Naive thymus-derived CD4-positive, alpha-beta T cell (primary cell): ENCODE measurements around the gene NFATC4. TPM values are rescaled to one million over a fixed set of nuclear protein-coding genes. Genes with fewer than 3 reads are reported as not detected.

Experiments
- ATAC-seq: fragments of 150-1000 bp; cut with Tn5 transposase; 2 replicates; pipeline ENCODE4 v1.10.0; 2021; ENCODE audit warnings: mild to moderate bottlenecking, moderate library complexity
- CTCF ChIA-PET: fragments of 350-600 bp; sonication (Branson Sonifier 250); formaldehyde crosslinking; loops from one replicate; lab custom pipeline; 2021; ENCODE audit warnings: antibody characterized with exemption; lab: Charles Lee
- POLR2A ChIA-PET: fragments of 350-600 bp; sonication (Branson Sonifier 250); formaldehyde crosslinking; loops from one replicate; lab custom pipeline; 2021; ENCODE audit warnings: antibody characterized with exemption, inconsistent platforms; lab: Charles Lee
- DNase-seq, 9 donors: peaks; one replicate each; pipeline versions ENCODE4 v3.0.0 to v3.0.0-alpha.2; 2020 to 2022; ENCODE audit warnings: mixed read lengths in 1 of 9
- H3K27ac ChIP-seq: one replicate; pipeline ENCODE4 v1.7.0; 2013; ENCODE audit warnings: mild to moderate bottlenecking, low read depth, low read length, moderate library complexity
- H3K27me3 ChIP-seq, 2 donors: one replicate each; pipeline ENCODE4 v1.7.0; 2013; ENCODE audit warnings: low read length in 2 of 2, mild to moderate bottlenecking in 2 of 2, moderate library complexity in 2 of 2; ENCODE audit not compliant: control insufficient read depth in 2 of 2, insufficient read depth in 2 of 2
- H3K36me3 ChIP-seq, 3 experiments: 1 replicate in 2 of 3; 2 replicates in 1 of 3; pipeline ENCODE4 v1.7.0; 2013; ENCODE audit warnings: low read length in 3 of 3, mild to moderate bottlenecking in 3 of 3, moderate library complexity in 1 of 3; ENCODE audit not compliant: insufficient read depth in 3 of 3, control insufficient read depth in 2 of 3
- H3K4me1 ChIP-seq, 2 donors: one replicate each; pipeline ENCODE4 v1.7.0; 2013; ENCODE audit warnings: low read length in 2 of 2, mild to moderate bottlenecking in 2 of 2, moderate library complexity in 1 of 2; ENCODE audit not compliant: control insufficient read depth in 2 of 2, insufficient read depth in 2 of 2
- H3K4me3 ChIP-seq: 2 replicates; pipeline ENCODE4 v1.7.0; 2013; ENCODE audit warnings: mild to moderate bottlenecking, low read length
- H3K9me3 ChIP-seq, 3 experiments: 1 replicate in 2 of 3; 2 replicates in 1 of 3; pipeline ENCODE4 v1.7.0; 2013; ENCODE audit warnings: low read length in 3 of 3; ENCODE audit not compliant: control insufficient read depth in 2 of 3
- H3K27ac Mint-ChIP-seq, 9 donors: one replicate each; pipeline ENCODE4 v1.8.0; 2020 to 2022; ENCODE audit warnings: mixed read lengths in 9 of 9, mild to moderate bottlenecking in 8 of 9, moderate library complexity in 5 of 9, inconsistent platforms in 2 of 9
- H3K27me3 Mint-ChIP-seq, 5 donors: one replicate each; pipeline ENCODE4 v1.8.0; 2021 to 2022; ENCODE audit warnings: mixed read lengths in 5 of 5, mild to moderate bottlenecking in 1 of 5
- H3K36me3 Mint-ChIP-seq, 5 donors: one replicate each; pipeline ENCODE4 v1.8.0; 2020 to 2022; ENCODE audit warnings: mixed read lengths in 5 of 5, mild to moderate bottlenecking in 3 of 5, inconsistent platforms in 1 of 5
- H3K4me1 Mint-ChIP-seq, 7 donors: one replicate each; pipeline ENCODE4 v1.8.0; 2020 to 2022; ENCODE audit warnings: mixed read lengths in 7 of 7, mild to moderate bottlenecking in 3 of 7, inconsistent platforms in 1 of 7
- H3K4me3 Mint-ChIP-seq, 10 donors: one replicate each; pipeline ENCODE4 v1.8.0; 2020 to 2022; ENCODE audit warnings: mild to moderate bottlenecking in 10 of 10, mixed read lengths in 10 of 10, moderate library complexity in 6 of 10, inconsistent platforms in 2 of 10
- H3K9me3 Mint-ChIP-seq, 11 donors: one replicate each; pipeline ENCODE4 v1.8.0; 2020 to 2022; ENCODE audit warnings: mixed read lengths in 11 of 11, mild to moderate bottlenecking in 4 of 11, inconsistent platforms in 1 of 11, moderate library complexity in 1 of 11
- intact Hi-C, 2 donors: fragments of 100-400 bp; cut with micrococcal nuclease; formaldehyde crosslinking; loops; one replicate each; pipeline ENCODE4 v1.15.1; 2023
- polyA plus RNA-seq, 2 donors: library from polyadenylated mRNA; unstranded; fragments of 300-500 nt; fragmentation: Illumina TruSeq; gene quantifications; one replicate each; pipeline ENCODE4 v1.2.3, GENCODE V29; 2021
- total RNA-seq, 6 experiments: library from RNA in 5 of 6; stranded (reverse) in 5 of 6; gene quantifications; 1 replicate in 5 of 6; 2 replicates in 1 of 6; pipeline ENCODE4 v1.2.3 and lab custom pipeline; 2021 to 2026

Gene NFATC4
- not detected for total RNA-seq
- not detected for polyA plus RNA-seq
- total RNA-seq (lab: John Stamatoyannopoulos, UW) = not detected

GRCh38 chr14:24367514-24368211 lies at the start of gene NFATC4:
NFATC4 (plus strand) TSS chr14:24368184; CDS start chr14:24368341, 157 bp downstream.
- Mint-ChIP-seq H3K36me3 (no peaks in the 10 kb centered on the region), H3K27ac (peak within 1 kb of the TSS in 1 of 9 donors; percentile 45), H3K9me3 (peaks cover 0 to 2% (median 0%) of the 10 kb centered on the region in 11 donors), H3K27me3 (peaks cover 30 to 60% (median 40%) of the 10 kb centered on the region in 5 donors), H3K4me3 (peak within 1 kb of the TSS; percentile 54 to 88 (median 82)), H3K4me1 (peaks cover 23 to 36% (median 29%) of the 10 kb centered on the region in 7 donors)
- ATAC-seq = no peak
- CTCF ChIA-PET = no interaction called here
- Histone ChIP-seq H3K4me1 (peaks cover 12 to 26% of the 10 kb centered on the region in 2 donors), H3K27me3 (peaks cover 10 to 20% of the 10 kb centered on the region in 2 donors), H3K27ac (no peak within 1 kb of the TSS), H3K9me3 (no peaks in the 10 kb centered on the region), H3K4me3 (peak within 1 kb of the TSS; percentile 43), H3K36me3 (no peaks in the 10 kb centered on the region)
- POLR2A ChIA-PET = no interaction called here
- peak in 1 of 9 donors; percentile 10 for DNase-seq
- intact Hi-C loops = loop anchor here in 1 of 2 donors (2.0 to 5.0 kb wide), 3 partner anchors 27 to 45 kb away; no protein-coding TSS in a partner anchor

GRCh38 chr14:24321212-24321975 lies 46.6 kb upstream of the NFATC4 start:
- intact Hi-C loops = no loop called here
- CTCF ChIA-PET = interaction anchor here (0.6 to 1.5 kb wide), 2 partner anchors 24 to 74 kb away, joined by 3 read pairs; no protein-coding TSS in a partner anchor
- H3K27ac Mint-ChIP-seq = no peak overlapping the region
- no peak for ATAC-seq
- H3K27me3 Mint-ChIP-seq = peaks cover 0 to 13% (median 0%) of the 10 kb centered on the region in 5 donors
- no peak for DNase-seq
- H3K27ac ChIP-seq = no peak overlapping the region
- no peak overlapping the region for H3K4me3 ChIP-seq
- H3K27me3 ChIP-seq = no peaks in the 10 kb centered on the region
- H3K36me3 ChIP-seq = no peaks in the 10 kb centered on the region
- no peaks in the 10 kb centered on the region for H3K9me3 ChIP-seq
- H3K9me3 Mint-ChIP-seq = no peaks in the 10 kb centered on the region
- peaks cover 0 to 20% (median 8%) of the 10 kb centered on the region in 7 donors for H3K4me1 Mint-ChIP-seq
- H3K4me3 Mint-ChIP-seq = no peak overlapping the region
- H3K4me1 ChIP-seq = no peaks in the 10 kb centered on the region
- H3K36me3 Mint-ChIP-seq = peaks cover 0 to 8% (median 0%) of the 10 kb centered on the region in 5 donors
- POLR2A ChIA-PET = interaction anchor here (1.1 kb wide), 1 partner anchor 21 kb away, joined by 5 read pairs; the partner anchor contains the start of gene NOP9

GRCh38 chr14:24322672-24323071 lies 45.3 kb upstream of the NFATC4 start:
- peaks cover 6% of the 10 kb centered on the region in 2 donors for H3K4me1 ChIP-seq

GRCh38 chr14:24323341-24323740 lies 44.6 kb upstream of the NFATC4 start:
- H3K36me3 ChIP-seq = no peaks in the 10 kb centered on the region
- no peaks in the 10 kb centered on the region for H3K9me3 Mint-ChIP-seq
- H3K4me1 Mint-ChIP-seq = peaks cover 6 to 18% (median 10%) of the 10 kb centered on the region in 7 donors
- H3K9me3 ChIP-seq = no peaks in the 10 kb centered on the region
- intact Hi-C loops = no loop called here
- H3K4me3 ChIP-seq = no peak overlapping the region
- peak overlapping the region in 1 of 9 donors; percentile 11 for H3K27ac Mint-ChIP-seq
- H3K27ac ChIP-seq = no peak overlapping the region
- DNase-seq = peak in 1 of 9 donors; percentile 3
- peaks cover 6% of the 10 kb centered on the region in 2 donors for H3K4me1 ChIP-seq
- H3K4me3 Mint-ChIP-seq = no peak overlapping the region
- no peaks in the 10 kb centered on the region for H3K36me3 Mint-ChIP-seq
- ChIA-PET CTCF (interaction anchor here (0.6 to 1.9 kb wide), 4 partner anchors 9 to 110 kb away, joined by 3 to 8 read pairs (median 3); partner anchors contain the start of gene CIDEB), POLR2A (interaction anchor here (1.3 kb wide), 1 partner anchor 9 kb away, joined by 5 read pairs; no protein-coding TSS in a partner anchor)
- H3K27me3 Mint-ChIP-seq = peaks cover 0 to 13% (median 5%) of the 10 kb centered on the region in 5 donors
- ATAC-seq = no peak
- H3K27me3 ChIP-seq = no peaks in the 10 kb centered on the region

More at GRCh38 chr14:24322672-24323071, 45.3 kb upstream of the NFATC4 start:
- ATAC-seq (no peak), DNase-seq (no peak)
- Mint-ChIP-seq H3K4me1 (peaks cover 6 to 22% (median 9%) of the 10 kb centered on the region in 7 donors), H3K27ac (no peak overlapping the region), H3K9me3 (no peaks in the 10 kb centered on the region), H3K4me3 (no peak overlapping the region), H3K36me3 (peaks cover 0 to 2% (median 0%) of the 10 kb centered on the region in 5 donors), H3K27me3 (peaks cover 0 to 13% (median 5%) of the 10 kb centered on the region in 5 donors)
- Histone ChIP-seq H3K27ac (no peak overlapping the region), H3K9me3 (no peaks in the 10 kb centered on the region), H3K4me3 (no peak overlapping the region), H3K36me3 (no peaks in the 10 kb centered on the region), H3K27me3 (no peaks in the 10 kb centered on the region)
- ChIA-PET POLR2A (interaction anchor here (1.1 kb wide), 1 partner anchor 22 kb away, joined by 5 read pairs; the partner anchor contains the start of gene NOP9), CTCF (interaction anchor here (0.6 to 1.9 kb wide), 5 partner anchors 9 to 25 kb away, joined by 3 to 8 read pairs (median 3); partner anchors contain the start of gene CIDEB)
- intact Hi-C loops = no loop called here

GRCh38 chr14:24324024-24324423 lies 44.0 kb upstream of the NFATC4 start:
- POLR2A ChIA-PET = interaction anchor here (1.3 kb wide), 1 partner anchor 10 kb away, joined by 5 read pairs; no protein-coding TSS in a partner anchor

GRCh38 chr14:24325041-24325530 lies 42.9 kb upstream of the NFATC4 start:
- ChIA-PET POLR2A (interaction anchor here (0.5 to 0.8 kb wide), 3 partner anchors 22 to 1501 kb away, joined by 3 to 7 read pairs (median 4); no protein-coding TSS in a partner anchor), CTCF (interaction anchor here (1.5 kb wide), 1 partner anchor 108 kb away, joined by 3 read pairs; no protein-coding TSS in a partner anchor)
- H3K27ac ChIP-seq = no peak overlapping the region
- ATAC-seq = no peak
- no peaks in the 10 kb centered on the region for H3K27me3 ChIP-seq
- peaks cover 6 to 23% of the 10 kb centered on the region in 2 donors for H3K4me1 ChIP-seq
- Mint-ChIP-seq H3K27me3 (peaks cover 0 to 10% (median 4%) of the 10 kb centered on the region in 5 donors), H3K4me3 (no peak overlapping the region), H3K4me1 (peaks cover 7 to 32% (median 14%) of the 10 kb centered on the region in 7 donors), H3K9me3 (no peaks in the 10 kb centered on the region), H3K36me3 (no peaks in the 10 kb centered on the region), H3K27ac (peak overlapping the region in 1 of 9 donors; percentile 65)
- H3K9me3 ChIP-seq = no peaks in the 10 kb centered on the region
- H3K4me3 ChIP-seq = no peak overlapping the region
- H3K36me3 ChIP-seq = no peaks in the 10 kb centered on the region
- DNase-seq = no peak
- intact Hi-C loops = no loop called here

More at GRCh38 chr14:24324024-24324423, 44.0 kb upstream of the NFATC4 start:
- Histone ChIP-seq H3K9me3 (no peaks in the 10 kb centered on the region), H3K4me1 (peaks cover 6 to 13% of the 10 kb centered on the region in 2 donors), H3K27me3 (no peaks in the 10 kb centered on the region), H3K4me3 (no peak overlapping the region), H3K36me3 (no peaks in the 10 kb centered on the region), H3K27ac (no peak overlapping the region)
- peaks cover 0 to 13% (median 5%) of the 10 kb centered on the region in 5 donors for H3K27me3 Mint-ChIP-seq
- CTCF ChIA-PET = interaction anchor here (1.3 to 1.9 kb wide), 3 partner anchors 10 to 109 kb away, joined by 3 to 8 read pairs (median 3); partner anchors contain the start of gene CIDEB
- peaks cover 9 to 25% (median 14%) of the 10 kb centered on the region in 7 donors for H3K4me1 Mint-ChIP-seq
- H3K36me3 Mint-ChIP-seq = no peaks in the 10 kb centered on the region
- no peaks in the 10 kb centered on the region for H3K9me3 Mint-ChIP-seq
- intact Hi-C loops = no loop called here
- no peak for ATAC-seq
- H3K27ac Mint-ChIP-seq = peak overlapping the region in 2 of 9 donors; percentile 8 to 65
- no peak for DNase-seq
- no peak overlapping the region for H3K4me3 Mint-ChIP-seq
